A549 (cell line): ENCODE results near the gene EIF2B5. TPM values are rescaled to one million over a fixed set of nuclear protein-coding genes. Genes with fewer than 3 reads are reported as not detected.

ENCODE experiments used
- ATAC-seq, 2 experiments: fragments of 200-7000 bp in 1 of 2; fragments of >200 bp in 1 of 2; cut with Nextera tagmentation in 1 of 2; cut with Tn5 transposase in 1 of 2; 3 replicates each; pipeline versions ENCODE4 v1.8.0 to v1.9.1; 2018 to 2020; ENCODE audit warnings: mild to moderate bottlenecking in 1 of 2, moderate library complexity in 1 of 2
- CTCF ChIA-PET: fragments of 300-600 bp; sonication (Branson Sonifier 250); formaldehyde crosslinking; extraction: SDS; loops from one replicate; lab custom pipeline; 2021; ENCODE audit warnings: antibody characterized with exemption, inconsistent platforms; lab: Yijun Ruan, JAX
- POLR2A ChIA-PET: fragments of 350-600 bp; formaldehyde crosslinking; extraction: SDS; loops from one replicate; lab custom pipeline; 2021; ENCODE audit warnings: antibody characterized with exemption, inconsistent platforms; lab: Yijun Ruan, JAX
- DNase-seq, 2 experiments: peaks; one replicate each; pipeline versions ENCODE4 v3.0.0 to v3.0.0-alpha.2; 2011 to 2016; ENCODE audit warnings: low read depth in 1 of 2, low spot score in 1 of 2
- FAIRE-seq: peaks from 2 replicates; lab custom pipeline; 2011; peaks lifted over from hg19 to GRCh38; lab: Jason Lieb, UNC
- H3K27ac ChIP-seq, 2 experiments: fragments of >200 bp; sonication (Bioruptor Twin); formaldehyde crosslinking; 3 replicates each; pipeline ENCODE4 v1.5.1; 2016 to 2017
- H3K4me1 ChIP-seq: fragments of >200 bp; sonication (Bioruptor Twin); formaldehyde crosslinking; 3 replicates; pipeline ENCODE4 v1.6.1; 2016
- H3K4me2 ChIP-seq: fragments of >200 bp; sonication (Bioruptor Twin); formaldehyde crosslinking; 3 replicates; pipeline ENCODE4 v1.6.1; 2016
- H3K4me3 ChIP-seq: fragments of >200 bp; sonication (Bioruptor Twin); formaldehyde crosslinking; 3 replicates; pipeline ENCODE4 v1.5.1; 2016
- H3K9me3 ChIP-seq: fragments of >200 bp; sonication (Bioruptor Twin); formaldehyde crosslinking; 3 replicates; pipeline ENCODE4 v1.6.1; 2016
- BCL3 ChIP-seq: fragments of >200 bp; sonication (Bioruptor Twin); formaldehyde crosslinking; IDR thresholded peaks from 3 replicates; pipeline ENCODE4 v1.6.1; 2016
- CBX8 ChIP-seq: fragments of 200-600 bp; sonication (generic); IDR thresholded peaks from 2 replicates; pipeline ENCODE4 v1.6.1; 2016
- CEBPB ChIP-seq, 2 experiments: fragments of >200 bp in 1 of 2; sonication (Bioruptor Twin) in 1 of 2; formaldehyde crosslinking in 1 of 2; IDR thresholded peaks; 2 replicates each; pipeline ENCODE4 v1.6.1; 2012 to 2016
- CTCF ChIP-seq: fragments of >200 bp; sonication (Bioruptor Twin); formaldehyde crosslinking; IDR thresholded peaks from 3 replicates; pipeline ENCODE4 v1.5.1; 2016
- EHF ChIP-seq: fragments of 250-450 bp; sonication (Bioruptor Pico); IDR thresholded peaks from 2 replicates; pipeline ENCODE4 v1.5.0; 2020; ENCODE audit warnings: mild to moderate bottlenecking
- EHMT2 ChIP-seq: fragments of 200-600 bp; sonication (generic); IDR thresholded peaks from 2 replicates; pipeline ENCODE4 v1.6.1; 2016; ENCODE audit warnings: antibody characterized with exemption, low read depth, mild to moderate bottlenecking, moderate library complexity
- ELK1 ChIP-seq: fragments of 150-350 bp; IDR thresholded peaks from 2 replicates; pipeline ENCODE4 v1.6.1; 2014; ENCODE audit warnings: low read depth, mild to moderate bottlenecking, low read length
- EP300 ChIP-seq, 2 experiments: fragments of >200 bp; sonication (Bioruptor Twin); formaldehyde crosslinking; IDR thresholded peaks; 2 replicates in 1 of 2; 3 replicates in 1 of 2; pipeline ENCODE4 v1.6.1; 2016 to 2017
- ESRRA ChIP-seq: fragments of 150-350 bp; IDR thresholded peaks from 2 replicates; pipeline ENCODE4 v1.6.1; 2014; ENCODE audit warnings: mild to moderate bottlenecking, low read length, borderline replicate concordance
- FOSB ChIP-seq: fragments of 250-450 bp; sonication (Bioruptor Pico); IDR thresholded peaks from 2 replicates; pipeline ENCODE4 v1.5.0; 2020; ENCODE audit warnings: mild to moderate bottlenecking, moderate library complexity
- FOSL2 ChIP-seq, 2 experiments: fragments of 450-650 bp in 1 of 2; fragments of >200 bp in 1 of 2; sonication (Bioruptor Twin) in 1 of 2; formaldehyde crosslinking; IDR thresholded peaks; 2 replicates each; pipeline versions ENCODE4 v1.5.0 to v1.6.1; 2016 to 2020; ENCODE audit warnings: mild to moderate bottlenecking in 1 of 2, moderate library complexity in 1 of 2
- HEYL ChIP-seq: fragments of 250-450 bp; sonication (Bioruptor Pico); IDR thresholded peaks from 2 replicates; pipeline ENCODE4 v1.8.0; 2021; ENCODE audit warnings: mild to moderate bottlenecking, moderate library complexity
- HMGXB4 ChIP-seq: fragments of 250-450 bp; sonication (Bioruptor Pico); IDR thresholded peaks from 2 replicates; pipeline ENCODE4 v1.5.0; 2021; ENCODE audit warnings: mild to moderate bottlenecking, moderate library complexity, borderline replicate concordance
- HOXA7 ChIP-seq: fragments of 250-450 bp; sonication (Bioruptor Pico); IDR thresholded peaks from 2 replicates; pipeline ENCODE4 v1.5.0; 2020; ENCODE audit warnings: mild to moderate bottlenecking, moderate library complexity
- HOXB5 ChIP-seq: fragments of 250-450 bp; sonication (Bioruptor Pico); IDR thresholded peaks from 2 replicates; pipeline ENCODE4 v1.5.0; 2020; ENCODE audit warnings: mild to moderate bottlenecking, moderate library complexity
- JUN ChIP-seq, 2 experiments: fragments of >200 bp; sonication (Bioruptor Twin); formaldehyde crosslinking; IDR thresholded peaks; 2 replicates in 1 of 2; 3 replicates in 1 of 2; pipeline ENCODE4 v1.6.1; 2016 to 2017
- JUNB ChIP-seq: fragments of >200 bp; sonication (Bioruptor Twin); formaldehyde crosslinking; IDR thresholded peaks from 2 replicates; pipeline ENCODE4 v1.6.1; 2016
- KDM1A ChIP-seq: fragments of 200-600 bp; sonication (generic); IDR thresholded peaks from 2 replicates; pipeline ENCODE4 v1.6.1; 2016; ENCODE audit warnings: low read depth, mild to moderate bottlenecking
- KDM5A ChIP-seq: fragments of 200-600 bp; sonication (generic); IDR thresholded peaks from 2 replicates; pipeline ENCODE4 v1.6.1; 2016; ENCODE audit warnings: antibody characterized with exemption, mild to moderate bottlenecking
- MAFK ChIP-seq: fragments of 450-650 bp; IDR thresholded peaks from 2 replicates; pipeline ENCODE4 v1.6.1; 2014; ENCODE audit not compliant: partially characterized antibody
- MAX ChIP-seq: IDR thresholded peaks from 2 replicates; pipeline ENCODE4 v1.6.1; 2012
- MYC ChIP-seq: IDR thresholded peaks from 2 replicates; pipeline ENCODE4 v1.6.1; 2012; ENCODE audit warnings: mild to moderate bottlenecking, inconsistent platforms, low read length, improper control_type of control experiment, borderline replicate concordance
- NFE2L2 ChIP-seq: fragments of 150-350 bp; conservative IDR thresholded peaks from 2 replicates; pipeline ENCODE4 v1.6.1; 2014; ENCODE audit warnings: low read length
- NPAS2 ChIP-seq: fragments of 250-450 bp; sonication (Bioruptor Pico); IDR thresholded peaks from 2 replicates; pipeline ENCODE4 v1.8.0; 2022; ENCODE audit warnings: mild to moderate bottlenecking, moderate library complexity, borderline replicate concordance
- PBX3 ChIP-seq: IDR thresholded peaks from 2 replicates; pipeline ENCODE4 v1.6.1; 2012
- POLR2A ChIP-seq: IDR thresholded peaks from 2 replicates; pipeline ENCODE4 v1.6.1; 2012; ENCODE audit warnings: mild to moderate bottlenecking, low read length
- POLR2AphosphoS2 ChIP-seq: conservative IDR thresholded peaks from 2 replicates; pipeline ENCODE4 v1.6.1; 2012; ENCODE audit warnings: low read length, improper control_type of control experiment, inconsistent platforms
- RAD21 ChIP-seq, 2 experiments: fragments of >200 bp in 1 of 2; sonication (Bioruptor Twin) in 1 of 2; formaldehyde crosslinking in 1 of 2; IDR thresholded peaks in 1 of 2; conservative IDR thresholded peaks in 1 of 2; 2 replicates in 1 of 2; 3 replicates in 1 of 2; pipeline ENCODE4 v1.6.1; 2012 to 2018; ENCODE audit warnings: inconsistent platforms in 1 of 2
- RCOR1 ChIP-seq: fragments of 150-350 bp; IDR thresholded peaks from 2 replicates; pipeline ENCODE4 v1.6.1; 2014; ENCODE audit warnings: antibody characterized with exemption, low read length, low read depth
- SMC3 ChIP-seq: fragments of >200 bp; sonication (Bioruptor Twin); formaldehyde crosslinking; IDR thresholded peaks from 3 replicates; pipeline ENCODE4 v1.6.1; 2018; ENCODE audit warnings: inconsistent platforms
- SREBF2 ChIP-seq: fragments of 450-650 bp; IDR thresholded peaks from 2 replicates; pipeline ENCODE4 v1.6.1; 2014; ENCODE audit warnings: mild to moderate bottlenecking, moderate library complexity
- TFCP2L1 ChIP-seq: fragments of 250-450 bp; sonication (Bioruptor Pico); IDR thresholded peaks from 2 replicates; pipeline ENCODE4 v1.5.0; 2021; ENCODE audit warnings: mild to moderate bottlenecking
- TP53 ChIP-seq: fragments of 250-450 bp; sonication (Bioruptor Pico); IDR thresholded peaks from 2 replicates; pipeline ENCODE4 v1.5.0; 2021; ENCODE audit warnings: mild to moderate bottlenecking, moderate library complexity
- ZNF302 ChIP-seq: fragments of 250-450 bp; sonication (Bioruptor Pico); IDR thresholded peaks from 2 replicates; pipeline ENCODE4 v1.9.0; 2021; ENCODE audit warnings: inconsistent platforms, mild to moderate bottlenecking, moderate library complexity
- WGBS: methylation state at CpG from one replicate; pipeline ENCODE4 v1.1.6; 2017; ENCODE audit errors: missing lambda C conversion rate; 5-methylcytosine and 5-hydroxymethylcytosine counted together
- polyA plus RNA-seq, 4 experiments: library from polyadenylated mRNA; depleted of rRNA in 3 of 4; stranded (reverse); fragments of >200 nt; fragmentation: RNase III in 1 of 4; extraction: RNeasy Plus Mini Kit Qiagen cat#74134 plus additional on column Dnase treatment in 1 of 4; gene quantifications; 2 replicates in 3 of 4; 3 replicates in 1 of 4; pipeline ENCODE4 v1.2.3, GENCODE V29; 2011 to 2017

EIF2B5 gene
- polyA plus RNA-seq, 2 of the 4 experiments (the other 2 are of a cell fraction) = 32.1 to 32.7 TPM

- Histone ChIP-seq H3K27ac (peak overlapping the region; percentile 95 to 97), H3K4me2 (peak overlapping the region; percentile 97), H3K4me3 (peak overlapping the region; percentile 99), H3K4me1 (peaks cover 12% of the 10 kb centered on the region; the same call in 2 of the 3 replicates), H3K9me3 (no peaks in the 10 kb centered on the region)
- 12% methylated on average over 9 of the region's 9 CpGs for WGBS
- CTCF ChIA-PET = interaction anchor here (0.7 to 3.6 kb wide), 5 partner anchors 9 to 240 kb away, joined by 3 to 20 read pairs (median 8); partner anchors contain the start of gene EEF1AKMT4
- no peak for DNase-seq
- FAIRE-seq = no peak
- POLR2A ChIA-PET = interaction anchor here (1.8 kb wide), 1 partner anchor 9 kb away, joined by 9 read pairs; no protein-coding TSS in a partner anchor
- TF ChIP-seq MAFK (no peak), PBX3 (no peak), POLR2AphosphoS2 (no peak), ELK1 (no peak), NPAS2 (CRISPR knock-in tag) (no peak), JUN (IDR thresholded peaks at IDR 0.05) (no peak), HOXB5 (no peak), POLR2A (no peak), ESRRA (no peak), TP53 (CRISPR knock-in tag) (no peak), HEYL (CRISPR knock-in tag) (no peak), EP300 (IDR thresholded peaks at IDR 0.05) (no peak), MYC (no peak), RAD21 (conservative IDR thresholded peaks at IDR 0.05 in 1 of 2, IDR thresholded peaks at IDR 0.05 in 1 of 2) (no peak), MAX (no peak), EHF (CRISPR knock-in tag) (no peak), CTCF (no peak), JUNB (no peak), CEBPB (IDR thresholded peaks at IDR 0.05) (no peak), KDM1A (no peak)
- ATAC-seq = no peak
Observed at GRCh38 chr3:184135911-184136260, 728 bp downstream of the EIF2B5 start.

GRCh38 chr3:184140436-184140835 lies 5.3 kb downstream of the EIF2B5 start:
- POLR2A ChIA-PET = no interaction called here
- no peak for TF ChIP-seq RCOR1
- no peak for TF ChIP-seq HOXA7 (CRISPR knock-in tag)
- no peak for TF ChIP-seq ZNF302 (CRISPR knock-in tag)
- TF ChIP-seq ESRRA = no peak
- TF ChIP-seq KDM5A = no peak
- no peak for TF ChIP-seq HMGXB4 (CRISPR knock-in tag)
- no peak for TF ChIP-seq TP53 (CRISPR knock-in tag)
- no peak for TF ChIP-seq FOSL2 (IDR thresholded peaks at IDR 0.05)
- no peak for TF ChIP-seq FOSL2 (CRISPR knock-in tag; IDR thresholded peaks at IDR 0.05)
- no peak for TF ChIP-seq SREBF2
- TF ChIP-seq BCL3 = no peak
- no peak for TF ChIP-seq EHF (CRISPR knock-in tag)
- no peak for TF ChIP-seq CBX8
- no peak for TF ChIP-seq FOSB (CRISPR knock-in tag)
- no peak for TF ChIP-seq RAD21 (conservative IDR thresholded peaks at IDR 0.05 in 1 of 2, IDR thresholded peaks at IDR 0.05 in 1 of 2)
- no peak for TF ChIP-seq TFCP2L1
- no peak for TF ChIP-seq HEYL (CRISPR knock-in tag)
- TF ChIP-seq NFE2L2 = no peak
- no peak for TF ChIP-seq SMC3
- no peak for TF ChIP-seq EHMT2
- CTCF ChIA-PET = no interaction called here
- DNase-seq (no peak), FAIRE-seq (no peak), ATAC-seq (no peak)
- H3K4me1 ChIP-seq = peaks cover 7% of the 10 kb centered on the region; the same call in 1 of the 3 replicates
- no peak overlapping the region for H3K4me2 ChIP-seq
- no peaks in the 10 kb centered on the region for H3K9me3 ChIP-seq
- WGBS = 97% methylated on average over 6 of the region's 10 CpGs
- H3K27ac ChIP-seq = no peak overlapping the region
- H3K4me3 ChIP-seq = no peak overlapping the region
